Testis (tissue), 3 donors: Measurements from ENCODE around the gene MED9. TPM values are rescaled to one million over a fixed set of nuclear protein-coding genes. Genes with fewer than 3 reads are reported as not detected.

Experiments
- DNase-seq: peaks from one replicate; pipeline ENCODE4 v3.0.0-alpha.2; 2019
- H3K27ac ChIP-seq, 2 donors: fragments of 200-600 bp; sonication (generic); one replicate each; pipeline ENCODE4 v1.5.1; 2019
- H3K27me3 ChIP-seq: fragments of 200-600 bp; sonication (generic); one replicate; pipeline ENCODE4 v1.5.1; 2019
- H3K36me3 ChIP-seq: fragments of 200-600 bp; sonication (generic); one replicate; pipeline ENCODE4 v1.5.1; 2017; ENCODE audit warnings: low read depth; ENCODE audit errors: missing control alignments
- H3K4me1 ChIP-seq: fragments of 200-600 bp; sonication (generic); one replicate; pipeline ENCODE4 v1.5.1; 2019
- H3K4me3 ChIP-seq, 2 donors: fragments of 200-600 bp; sonication (generic); one replicate each; pipeline ENCODE4 v1.5.1; 2017 to 2019
- H3K9me3 ChIP-seq: fragments of 200-600 bp; sonication (generic); one replicate; pipeline ENCODE4 v1.5.1; 2017
- POLR2A ChIP-seq: fragments of 450-650 bp; IDR thresholded peaks from one replicate; pipeline ENCODE4 v1.6.1; 2017; ENCODE audit warnings: antibody characterized with exemption, mild to moderate bottlenecking, moderate library complexity
- WGBS, 2 donors: methylation state at CpG; one replicate each; pipeline ENCODE4 v1.1.5; 2018; 5-methylcytosine and 5-hydroxymethylcytosine counted together
- intact Hi-C: fragments of 100-400 bp; cut with DNase I; formaldehyde crosslinking; loops from one replicate; pipeline ENCODE4 v1.15.1; 2023; ENCODE audit warnings: low total_unique reads
- polyA plus RNA-seq: library from polyadenylated mRNA; stranded (reverse); fragments of 350-450 nt; fragmentation: Illumina TruSeq; extraction: RNeasy Lipid Tissue Mini Kit (QIAGEN cat#74804); gene quantifications from one replicate; pipeline ENCODE4 v1.2.3, GENCODE V29; 2014; ENCODE audit warnings: low read depth, low replicate concordance; ENCODE audit not compliant: insufficient read depth
- total RNA-seq, 2 donors: library from RNA; depleted of rRNA; stranded (reverse); fragments of >200 nt; gene quantifications; one replicate each; pipeline ENCODE4 v1.2.3, GENCODE V29; 2016
- TF ChIP-seq, protein P1 (sequence below), 3 experiments: fragments of 450-650 bp in 2 of 3; fragments of 200-600 bp in 1 of 3; sonication (generic) in 1 of 3; IDR thresholded peaks; one replicate each; pipeline ENCODE4 v1.5.1; 2016 to 2019; ENCODE audit warnings: antibody characterized with exemption in 3 of 3, mild to moderate bottlenecking in 2 of 3, moderate library complexity in 1 of 3

MED9 gene
- total and polyA plus RNA-seq, 3 donors from 2014 or later = 18.8 to 42.6 (median 35.9) TPM

DNA sequence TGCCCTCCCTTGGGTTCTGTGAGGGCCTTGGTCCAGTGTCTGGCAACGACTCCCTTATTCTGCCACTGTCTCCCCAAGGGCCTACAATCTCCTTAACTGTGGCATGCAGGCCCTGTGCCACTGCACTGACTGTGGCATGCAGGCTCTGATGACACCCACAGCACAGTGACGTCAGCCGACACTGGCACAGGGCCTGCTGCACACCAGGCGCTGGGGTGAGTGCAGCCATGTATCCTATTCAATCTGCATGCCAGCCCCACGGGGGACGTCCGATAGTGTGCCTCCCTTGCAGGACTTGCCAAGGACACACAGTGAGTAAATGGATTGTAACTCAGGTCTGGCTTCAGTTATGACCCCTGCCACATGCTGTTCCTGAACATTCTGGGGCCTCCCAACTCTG, 59.2 kb downstream of the MED9 start:
- DNase-seq = peak; percentile 91
- Histone ChIP-seq H3K4me3 (no peak overlapping the region), H3K27ac (peak overlapping the region; percentile 10 to 55), H3K36me3 (no peaks in the 10 kb centered on the region), H3K9me3 (no peaks in the 10 kb centered on the region), H3K27me3 (no peaks in the 10 kb centered on the region), H3K4me1 (peaks cover 48% of the 10 kb centered on the region)
- WGBS, 2 donors = 31 to 55% methylated on average over 7 of the region's 7 CpGs
- TF ChIP-seq, protein P1, sequence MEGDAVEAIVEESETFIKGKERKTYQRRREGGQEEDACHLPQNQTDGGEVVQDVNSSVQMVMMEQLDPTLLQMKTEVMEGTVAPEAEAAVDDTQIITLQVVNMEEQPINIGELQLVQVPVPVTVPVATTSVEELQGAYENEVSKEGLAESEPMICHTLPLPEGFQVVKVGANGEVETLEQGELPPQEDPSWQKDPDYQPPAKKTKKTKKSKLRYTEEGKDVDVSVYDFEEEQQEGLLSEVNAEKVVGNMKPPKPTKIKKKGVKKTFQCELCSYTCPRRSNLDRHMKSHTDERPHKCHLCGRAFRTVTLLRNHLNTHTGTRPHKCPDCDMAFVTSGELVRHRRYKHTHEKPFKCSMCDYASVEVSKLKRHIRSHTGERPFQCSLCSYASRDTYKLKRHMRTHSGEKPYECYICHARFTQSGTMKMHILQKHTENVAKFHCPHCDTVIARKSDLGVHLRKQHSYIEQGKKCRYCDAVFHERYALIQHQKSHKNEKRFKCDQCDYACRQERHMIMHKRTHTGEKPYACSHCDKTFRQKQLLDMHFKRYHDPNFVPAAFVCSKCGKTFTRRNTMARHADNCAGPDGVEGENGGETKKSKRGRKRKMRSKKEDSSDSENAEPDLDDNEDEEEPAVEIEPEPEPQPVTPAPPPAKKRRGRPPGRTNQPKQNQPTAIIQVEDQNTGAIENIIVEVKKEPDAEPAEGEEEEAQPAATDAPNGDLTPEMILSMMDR (IDR thresholded peaks at IDR 0.05) = no peak
- TF ChIP-seq POLR2A = no peak
- intact Hi-C loops = no loop called here

DNA sequence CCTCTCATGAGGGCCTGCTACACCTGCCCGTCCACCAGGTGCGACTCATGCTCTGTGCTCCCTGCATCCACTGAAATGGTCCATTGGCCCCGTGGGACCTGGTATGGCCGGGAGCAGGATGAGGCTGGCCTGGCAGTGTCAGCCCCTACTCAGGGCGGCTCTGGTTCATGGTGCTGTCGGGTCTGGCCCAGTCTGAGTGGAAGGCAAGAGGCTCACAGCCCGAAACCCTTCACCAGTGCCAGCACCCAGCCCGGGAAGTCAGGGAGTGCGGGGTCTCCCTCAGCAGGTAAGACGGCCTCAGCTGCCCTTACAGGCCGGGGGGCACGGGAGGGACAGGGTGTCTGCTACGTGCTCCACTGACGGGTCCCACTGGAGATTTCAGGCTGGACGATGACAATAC, 59.9 kb downstream of the MED9 start:
- Histone ChIP-seq H3K27ac (peak overlapping the region in 1 of 2 donors; percentile 55), H3K4me3 (no peak overlapping the region), H3K27me3 (no peaks in the 10 kb centered on the region), H3K9me3 (no peaks in the 10 kb centered on the region), H3K4me1 (peaks cover 55% of the 10 kb centered on the region), H3K36me3 (no peaks in the 10 kb centered on the region)
- no peak for DNase-seq
- WGBS, 2 donors = 90 to 96% methylated on average over 5 to 15 of the region's 15 CpGs
- TF ChIP-seq, protein P1 (IDR thresholded peaks at IDR 0.05) = no peak
- no peak for TF ChIP-seq POLR2A
- intact Hi-C loops = no loop called here

DNA sequence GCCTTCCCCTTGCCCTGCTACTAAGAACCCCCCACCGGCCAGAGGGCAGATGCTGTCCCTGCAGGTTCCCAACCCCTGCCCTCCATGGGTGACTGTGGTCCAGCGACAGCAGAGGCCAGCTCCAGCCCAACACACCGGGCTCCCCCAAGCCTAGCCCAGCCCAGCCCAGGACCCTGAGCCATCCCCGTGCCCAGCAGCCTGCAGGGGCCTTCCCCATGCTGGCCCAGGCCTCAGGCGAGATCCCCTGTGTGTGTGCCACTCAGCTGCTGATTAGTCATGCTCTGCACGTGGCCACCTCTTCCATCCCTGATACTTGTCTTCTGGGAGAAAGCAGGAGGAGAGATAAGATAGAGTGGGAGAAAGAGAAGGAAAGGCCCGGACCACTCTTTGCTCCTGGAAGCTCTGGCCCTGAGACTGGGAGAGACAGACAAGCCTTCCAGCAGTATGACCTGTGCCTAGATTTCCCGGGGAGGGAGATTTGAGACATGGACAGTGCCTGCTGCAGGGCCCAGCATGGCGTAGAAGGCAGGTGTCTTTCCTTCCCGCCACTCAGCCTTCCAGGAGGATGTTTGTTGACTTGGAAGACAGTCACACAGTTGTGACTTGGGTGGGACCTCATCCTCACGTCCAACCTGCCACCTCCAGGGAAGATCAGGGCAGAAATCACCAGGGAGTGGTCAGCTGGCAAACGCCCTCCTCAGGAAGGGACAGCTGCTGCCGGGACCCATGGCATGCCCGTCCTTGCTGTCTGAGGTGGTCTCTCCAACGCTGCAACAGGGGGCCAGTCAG, 60.7 kb downstream of the MED9 start:
- Histone ChIP-seq H3K9me3 (no peaks in the 10 kb centered on the region), H3K27me3 (no peaks in the 10 kb centered on the region), H3K4me3 (no peak overlapping the region), H3K4me1 (peaks cover 55% of the 10 kb centered on the region), H3K27ac (peak overlapping the region in 1 of 2 donors; percentile 55), H3K36me3 (no peaks in the 10 kb centered on the region)
- peak; percentile 48 for DNase-seq
- intact Hi-C loops = no loop called here
- TF ChIP-seq, protein P1 (IDR thresholded peaks at IDR 0.05) = no peak
- TF ChIP-seq POLR2A = no peak
- WGBS, 2 donors = 77 to 78% methylated on average over 6 to 15 of the region's 15 CpGs

DNA sequence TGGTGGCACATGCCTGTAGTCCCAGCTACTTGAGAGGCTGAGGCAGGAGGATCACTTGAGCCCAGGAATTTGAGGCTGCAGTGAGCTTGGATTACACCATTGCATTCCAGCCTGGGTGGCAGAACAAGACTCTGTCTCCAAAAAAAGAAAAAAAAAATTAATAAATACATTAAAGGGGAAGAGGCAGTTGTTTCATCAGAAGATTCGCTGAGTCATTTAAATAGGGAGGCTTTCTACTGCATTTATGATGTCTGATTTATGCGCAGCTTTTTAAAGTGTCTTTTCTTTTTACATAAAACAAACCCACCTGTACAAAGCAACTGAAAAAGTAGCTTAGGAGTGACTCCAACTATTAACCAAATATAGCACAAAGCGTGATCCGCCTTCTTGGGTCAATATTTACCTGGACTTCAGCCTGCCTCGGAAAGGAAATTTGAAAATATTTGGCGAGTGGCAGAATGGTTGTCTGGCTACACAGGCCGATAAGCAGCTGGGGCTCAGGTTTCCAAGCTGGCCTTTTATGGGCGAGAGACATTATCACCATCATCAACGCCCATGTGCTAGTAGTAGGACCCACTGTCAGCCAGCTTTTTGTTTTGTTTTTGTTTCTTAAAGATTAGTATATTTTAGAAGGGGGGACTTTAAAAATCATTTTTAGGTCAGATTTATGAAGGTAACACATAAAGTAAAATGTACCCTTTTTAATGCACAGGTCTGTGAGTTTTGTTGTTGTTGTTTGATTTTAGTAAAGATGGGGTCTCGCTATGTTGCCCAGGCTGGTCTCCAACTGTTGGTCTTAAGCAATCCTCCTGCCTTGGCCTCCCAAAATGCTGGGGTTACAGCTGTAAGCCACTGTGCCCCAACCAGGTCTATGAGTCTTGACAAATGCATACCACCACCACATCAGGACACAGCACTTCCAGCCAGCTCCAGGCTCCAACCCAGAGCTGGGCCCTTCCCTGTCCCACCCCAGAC, 61.9 kb downstream of the MED9 start:
- TF ChIP-seq POLR2A = no peak
- TF ChIP-seq, protein P1 (IDR thresholded peaks at IDR 0.05) = no peak
- Histone ChIP-seq H3K27ac (peak overlapping the region in 1 of 2 donors; percentile 36), H3K9me3 (no peaks in the 10 kb centered on the region), H3K36me3 (no peaks in the 10 kb centered on the region), H3K27me3 (no peaks in the 10 kb centered on the region), H3K4me3 (no peak overlapping the region), H3K4me1 (peaks cover 55% of the 10 kb centered on the region)
- DNase-seq = no peak
- 59 to 71% methylated on average over 10 of the region's 10 CpGs for WGBS, 2 donors
- intact Hi-C loops = no loop called here
